HepG2 (cell line): ENCODE data around the gene ELOVL6. TPM values are rescaled to one million over a fixed set of nuclear protein-coding genes. Genes with fewer than 3 reads are reported as not detected.

ENCODE experiments used
- ARHGAP35 ChIP-seq: sonication (generic); formaldehyde crosslinking; IDR thresholded peaks from 2 replicates; pipeline ENCODE4 v1.9.0; 2022; ENCODE audit warnings: mild to moderate bottlenecking, inconsistent platforms, moderate library complexity, missing genetic modification reagents, borderline replicate concordance
- ARID4A ChIP-seq: sonication (generic); formaldehyde crosslinking; IDR thresholded peaks from 2 replicates; pipeline ENCODE4 v1.5.0; 2020; ENCODE audit warnings: mild to moderate bottlenecking, missing genetic modification reagents, borderline replicate concordance
- CAMTA2 ChIP-seq: sonication (generic); formaldehyde crosslinking; IDR thresholded peaks from 2 replicates; pipeline ENCODE4 v1.4.0; 2020; ENCODE audit warnings: mild to moderate bottlenecking, missing genetic modification reagents, borderline replicate concordance
- CEBPB ChIP-seq: IDR thresholded peaks from 2 replicates; pipeline ENCODE4 v1.6.1; 2011; ENCODE audit warnings: low read depth, low read length, improper control_type of control experiment, borderline replicate concordance
- DMAP1 ChIP-seq: IDR thresholded peaks from 2 replicates; pipeline ENCODE4 v1.6.1; 2016
- EHMT2 ChIP-seq: fragments of 200-600 bp; sonication (generic); IDR thresholded peaks from 2 replicates; pipeline ENCODE4 v1.7.0; 2017; ENCODE audit warnings: antibody characterized with exemption, low read depth, low read length, borderline replicate concordance
- FLYWCH1 ChIP-seq: sonication (generic); formaldehyde crosslinking; IDR thresholded peaks from 2 replicates; pipeline ENCODE4 v1.8.1; 2023; ENCODE audit warnings: mild to moderate bottlenecking, missing genetic modification reagents
- GATA4 ChIP-seq: sonication (generic); IDR thresholded peaks from 2 replicates; pipeline ENCODE4 v1.6.1; 2016; ENCODE audit warnings: antibody characterized with exemption, low read depth, borderline replicate concordance
- HDAC6 ChIP-seq: fragments of 200-600 bp; sonication (generic); IDR thresholded peaks from 2 replicates; pipeline ENCODE4 v1.7.0; 2017; ENCODE audit warnings: mild to moderate bottlenecking, antibody characterized with exemption, low read length, low read depth
- KLF16 ChIP-seq, 2 experiments: sonication (generic) in 1 of 2; formaldehyde crosslinking in 1 of 2; IDR thresholded peaks; 2 replicates each; pipeline versions ENCODE4 v1.6.1 to v1.8.0; 2016 to 2023; ENCODE audit warnings: missing genetic modification reagents in 2 of 2, missing compliant biosample characterization in 1 of 2
- PCBP2 ChIP-seq: fragments of 200-400 bp; formaldehyde crosslinking; optimal IDR thresholded peaks from 2 replicates; pipeline ENCODE3; 2018; ENCODE audit warnings: low read length, low read depth; ENCODE audit not compliant: poor library complexity, severe bottlenecking
- PLRG1 ChIP-seq: fragments of 450-650 bp; conservative IDR thresholded peaks from 2 replicates; pipeline ENCODE4 v1.6.1; 2016
- REL ChIP-seq: sonication (generic); formaldehyde crosslinking; conservative IDR thresholded peaks from 2 replicates; pipeline ENCODE4 v1.8.0; 2022; ENCODE audit warnings: mild to moderate bottlenecking, missing genetic modification reagents, moderate library complexity
- STAG1 ChIP-seq: sonication (generic); formaldehyde crosslinking; IDR thresholded peaks from 2 replicates; pipeline ENCODE4 v1.4.0; 2020; ENCODE audit warnings: missing genetic modification reagents
- ZFP82 ChIP-seq: sonication (generic); formaldehyde crosslinking; IDR thresholded peaks from 2 replicates; pipeline ENCODE4 v1.5.1; 2020; ENCODE audit warnings: mild to moderate bottlenecking, missing genetic modification reagents, borderline replicate concordance
- ZNF446 ChIP-seq: sonication (generic); formaldehyde crosslinking; IDR thresholded peaks from 2 replicates; pipeline ENCODE4 v1.5.0; 2020; ENCODE audit warnings: mild to moderate bottlenecking, missing genetic modification reagents
- ZNF770 ChIP-seq: sonication (generic); formaldehyde crosslinking; IDR thresholded peaks from 2 replicates; pipeline ENCODE4 v1.5.0; 2020; ENCODE audit warnings: mild to moderate bottlenecking, missing genetic modification reagents
- polyA plus RNA-seq, 8 experiments: library from polyadenylated mRNA; depleted of rRNA in 3 of 8; stranded (reverse) in 7 of 8; unstranded in 1 of 8; fragments of >200 nt; fragmentation: Illumina TruSeq in 4 of 8; extraction: Trizol in 4 of 8; gene quantifications; 2 replicates each; pipeline versions ENCODE4 v1.2.1 to v1.2.3, GENCODE V29; 2011 to 2016; ENCODE audit warnings: low read depth in 4 of 8, missing spikeins in 1 of 8, mixed read lengths in 1 of 8; ENCODE audit not compliant: insufficient read depth in 1 of 8
- total RNA-seq, 5 experiments: library from RNA; depleted of rRNA; stranded (reverse); fragments of >200 nt; fragmentation: Illumina TruSeq; extraction: Trizol; gene quantifications; 2 replicates each; pipeline ENCODE4 v1.2.3, GENCODE V29; 2016; ENCODE audit warnings: low read depth in 1 of 5

ELOVL6 gene
- total and polyA plus RNA-seq, 2 of the 13 experiments (the other 11 are each of a cell fraction or from before 2014, with no cell fraction given) = 14.1 to 23.2 TPM

GRCh38 chr4:110196206-110196870 is 2.1 kb downstream of the ELOVL6 start (continued):
- peak; percentile 68 for TF ChIP-seq ARID4A (CRISPR knock-in tag)
- no peak for TF ChIP-seq HDAC6
- TF ChIP-seq CAMTA2 (CRISPR knock-in tag) = no peak
- TF ChIP-seq ZNF770 (CRISPR knock-in tag) = no peak
- TF ChIP-seq PCBP2 = no peak
- TF ChIP-seq EHMT2 = no peak
- no peak for TF ChIP-seq REL
- TF ChIP-seq ZNF446 = no peak
- no peak for TF ChIP-seq STAG1
- TF ChIP-seq KLF16 (CRISPR knock-in tag; IDR thresholded peaks at IDR 0.05) = 0 out of 4 replicates have a peak, but pooled peaks of 1 of the 2 experiments have one; percentile 43
- TF ChIP-seq ZFP82 (CRISPR knock-in tag) = no peak
- no peak for TF ChIP-seq ARHGAP35 (CRISPR knock-in tag)
- TF ChIP-seq PLRG1 = no peak
- TF ChIP-seq FLYWCH1 = peak; percentile 77; the same call in 1 of the 2 replicates
- no peak for TF ChIP-seq CEBPB
- TF ChIP-seq GATA4 = no peak
- TF ChIP-seq DMAP1 (CRISPR knock-in tag) = peak; percentile 68; the same call in 1 of the 2 replicates
